Measurements from ENCODE around the gene GADL1. TPM values are rescaled to one million over a fixed set of nuclear protein-coding genes. Genes with fewer than 3 reads are reported as not detected.

GADL1 gene
- total RNA-seq, 4 donors from 2014 or later = not detected

- TF ChIP-seq, protein P1, sequence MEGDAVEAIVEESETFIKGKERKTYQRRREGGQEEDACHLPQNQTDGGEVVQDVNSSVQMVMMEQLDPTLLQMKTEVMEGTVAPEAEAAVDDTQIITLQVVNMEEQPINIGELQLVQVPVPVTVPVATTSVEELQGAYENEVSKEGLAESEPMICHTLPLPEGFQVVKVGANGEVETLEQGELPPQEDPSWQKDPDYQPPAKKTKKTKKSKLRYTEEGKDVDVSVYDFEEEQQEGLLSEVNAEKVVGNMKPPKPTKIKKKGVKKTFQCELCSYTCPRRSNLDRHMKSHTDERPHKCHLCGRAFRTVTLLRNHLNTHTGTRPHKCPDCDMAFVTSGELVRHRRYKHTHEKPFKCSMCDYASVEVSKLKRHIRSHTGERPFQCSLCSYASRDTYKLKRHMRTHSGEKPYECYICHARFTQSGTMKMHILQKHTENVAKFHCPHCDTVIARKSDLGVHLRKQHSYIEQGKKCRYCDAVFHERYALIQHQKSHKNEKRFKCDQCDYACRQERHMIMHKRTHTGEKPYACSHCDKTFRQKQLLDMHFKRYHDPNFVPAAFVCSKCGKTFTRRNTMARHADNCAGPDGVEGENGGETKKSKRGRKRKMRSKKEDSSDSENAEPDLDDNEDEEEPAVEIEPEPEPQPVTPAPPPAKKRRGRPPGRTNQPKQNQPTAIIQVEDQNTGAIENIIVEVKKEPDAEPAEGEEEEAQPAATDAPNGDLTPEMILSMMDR (IDR thresholded peaks at IDR 0.05) = no peak
- TF ChIP-seq POLR2A (IDR thresholded peaks at IDR 0.05) = no peak
- H3K4me1 ChIP-seq = no peaks in the 10 kb centered on the region
- H3K27me3 ChIP-seq = peaks cover 0 to 9% (median 0%) of the 10 kb centered on the region in 4 donors
- no peak overlapping the region for H3K27ac ChIP-seq
- WGBS, 2 donors = 73 to 75% methylated on average over 2 of the region's 2 CpGs
- no peaks in the 10 kb centered on the region for H3K36me3 ChIP-seq
- H3K9me3 ChIP-seq = no peaks in the 10 kb centered on the region
- intact Hi-C loops (cut with DNase I) = no loop called here
- H3K4me3 ChIP-seq = no peak overlapping the region
- no peak for DNase-seq
Measured at GRCh38 chr3:30886888-30887287, 7.6 kb downstream of the GADL1 start.

DNA sequence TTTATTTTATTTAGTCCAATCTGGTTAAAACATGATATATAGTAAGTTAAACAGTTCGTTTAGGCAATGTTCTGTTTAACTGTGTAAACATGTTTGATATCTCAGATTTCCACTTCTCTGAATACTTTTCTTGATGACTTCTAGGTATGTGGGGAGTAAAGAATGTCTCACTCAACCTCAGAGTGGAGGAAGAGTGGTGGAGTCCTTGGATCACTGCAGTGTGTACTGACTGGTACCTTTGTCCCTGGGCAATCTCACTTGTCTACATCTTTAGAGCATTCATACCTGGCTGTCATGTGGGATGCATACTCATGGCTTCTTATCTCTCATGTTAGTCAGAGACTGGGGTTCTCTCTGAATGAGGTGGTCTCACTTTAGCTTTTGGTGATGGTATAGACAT, 15.6 kb downstream of the GADL1 start:
- TF ChIP-seq, protein P1 (IDR thresholded peaks at IDR 0.05) = no peak
- no peak for TF ChIP-seq POLR2A (IDR thresholded peaks at IDR 0.05)
- intact Hi-C loops (cut with DNase I) = no loop called here
- Histone ChIP-seq H3K27me3 (no peaks in the 10 kb centered on the region), H3K36me3 (no peaks in the 10 kb centered on the region), H3K4me1 (no peaks in the 10 kb centered on the region), H3K27ac (no peak overlapping the region), H3K4me3 (no peak overlapping the region), H3K9me3 (no peaks in the 10 kb centered on the region)
- no peak for DNase-seq
- WGBS, 2 donors = 75 to 84% methylated on average over 1 of the region's 1 CpG

DNA sequence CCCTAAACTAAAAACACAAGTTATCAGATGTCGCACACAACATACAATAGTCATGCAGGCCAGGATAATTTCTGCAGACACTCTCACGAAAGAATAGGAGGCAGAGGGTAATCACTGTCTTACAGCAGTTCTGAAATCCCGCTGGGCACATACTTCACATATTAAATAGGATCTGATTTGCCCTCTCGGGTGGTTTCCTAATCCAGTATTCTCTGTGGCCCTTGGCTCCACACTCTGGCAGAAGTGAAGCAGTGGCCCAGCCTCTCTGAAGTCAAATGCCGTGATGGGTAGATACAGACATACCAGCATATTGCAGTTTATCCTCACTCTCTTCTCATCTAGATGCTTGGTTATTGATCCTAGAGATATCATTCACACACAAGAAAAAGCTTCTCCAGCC, 19.0 kb downstream of the GADL1 start:
- H3K27me3 ChIP-seq = no peaks in the 10 kb centered on the region
- intact Hi-C loops (cut with DNase I) = no loop called here
- TF ChIP-seq, protein P1 (IDR thresholded peaks at IDR 0.05) = no peak
- no peak for TF ChIP-seq POLR2A (IDR thresholded peaks at IDR 0.05)
- H3K27ac ChIP-seq = no peak overlapping the region
- no peaks in the 10 kb centered on the region for H3K9me3 ChIP-seq
- H3K4me3 ChIP-seq = no peak overlapping the region
- H3K36me3 ChIP-seq = no peaks in the 10 kb centered on the region
- DNase-seq = no peak
- 67 to 84% methylated on average over 5 of the region's 5 CpGs for WGBS, 2 donors
- no peaks in the 10 kb centered on the region for H3K4me1 ChIP-seq

DNA sequence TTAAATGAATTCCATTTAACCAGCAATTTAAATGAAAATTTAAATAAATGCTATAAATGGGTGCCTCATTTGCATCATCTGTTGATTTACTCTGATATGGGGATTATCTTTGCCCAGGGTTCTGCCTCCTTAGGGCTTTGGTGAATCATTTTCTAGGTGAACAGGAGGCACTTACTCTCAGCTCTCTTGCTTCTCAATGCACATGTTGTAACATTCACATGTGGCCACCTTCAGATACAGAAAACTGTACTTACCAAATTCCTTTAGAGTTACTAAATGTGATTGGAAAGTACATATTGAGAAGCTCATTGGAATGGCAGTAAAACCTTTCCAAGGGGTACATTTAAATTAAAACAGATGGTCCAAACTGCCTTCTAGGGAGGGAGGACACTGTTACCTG, 20.8 kb downstream of the GADL1 start:
- no peak for TF ChIP-seq POLR2A (IDR thresholded peaks at IDR 0.05)
- TF ChIP-seq, protein P1 (IDR thresholded peaks at IDR 0.05) = no peak
- H3K27ac ChIP-seq = no peak overlapping the region
- no peaks in the 10 kb centered on the region for H3K27me3 ChIP-seq
- DNase-seq = no peak
- intact Hi-C loops (cut with DNase I) = no loop called here
- no peaks in the 10 kb centered on the region for H3K4me1 ChIP-seq
- H3K4me3 ChIP-seq = no peak overlapping the region
- no peaks in the 10 kb centered on the region for H3K36me3 ChIP-seq
- H3K9me3 ChIP-seq = no peaks in the 10 kb centered on the region

- Histone ChIP-seq H3K9me3 (no peaks in the 10 kb centered on the region), H3K4me1 (peaks cover 0 to 4% (median 0%) of the 10 kb centered on the region in 3 donors), H3K36me3 (no peaks in the 10 kb centered on the region), H3K27ac (no peak overlapping the region), H3K4me3 (no peak overlapping the region), H3K27me3 (no peaks in the 10 kb centered on the region)
- TF ChIP-seq, protein P1 (IDR thresholded peaks at IDR 0.05) = no peak
- no peak for TF ChIP-seq POLR2A (IDR thresholded peaks at IDR 0.05)
- intact Hi-C loops (cut with DNase I) = no loop called here
- no peak for DNase-seq
Measured at GRCh38 chr3:30872879-30873278, 21.6 kb downstream of the GADL1 start.
